ENCODE data around the gene CPVL.

- TF ChIP-seq EZH2 (IDR thresholded peaks at IDR 0.05; ENCODE audit: borderline replicate concordance, insufficient read depth, low read depth, low read length, poor library complexity, severe bottlenecking), result no peak
- TF ChIP-seq, protein P1, sequence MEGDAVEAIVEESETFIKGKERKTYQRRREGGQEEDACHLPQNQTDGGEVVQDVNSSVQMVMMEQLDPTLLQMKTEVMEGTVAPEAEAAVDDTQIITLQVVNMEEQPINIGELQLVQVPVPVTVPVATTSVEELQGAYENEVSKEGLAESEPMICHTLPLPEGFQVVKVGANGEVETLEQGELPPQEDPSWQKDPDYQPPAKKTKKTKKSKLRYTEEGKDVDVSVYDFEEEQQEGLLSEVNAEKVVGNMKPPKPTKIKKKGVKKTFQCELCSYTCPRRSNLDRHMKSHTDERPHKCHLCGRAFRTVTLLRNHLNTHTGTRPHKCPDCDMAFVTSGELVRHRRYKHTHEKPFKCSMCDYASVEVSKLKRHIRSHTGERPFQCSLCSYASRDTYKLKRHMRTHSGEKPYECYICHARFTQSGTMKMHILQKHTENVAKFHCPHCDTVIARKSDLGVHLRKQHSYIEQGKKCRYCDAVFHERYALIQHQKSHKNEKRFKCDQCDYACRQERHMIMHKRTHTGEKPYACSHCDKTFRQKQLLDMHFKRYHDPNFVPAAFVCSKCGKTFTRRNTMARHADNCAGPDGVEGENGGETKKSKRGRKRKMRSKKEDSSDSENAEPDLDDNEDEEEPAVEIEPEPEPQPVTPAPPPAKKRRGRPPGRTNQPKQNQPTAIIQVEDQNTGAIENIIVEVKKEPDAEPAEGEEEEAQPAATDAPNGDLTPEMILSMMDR (IDR thresholded peaks at IDR 0.05), result no peak
Observed at GRCh38 chr7:29116361-29117200, 29.8 kb downstream of the CPVL start.

Data from B cell (primary cell).